C4-2B (cell line): ENCODE results near the gene UBE2Z.

Experiments used
- ZFX ChIP-seq: fragments of 450-650 bp; IDR thresholded peaks from 2 replicates; pipeline ENCODE4 v1.6.1; 2017
- TF ChIP-seq, protein P1 (sequence below): fragments of 450-650 bp; conservative IDR thresholded peaks from 2 replicates; pipeline ENCODE4 v1.5.1; 2017; ENCODE audit warnings: mild to moderate bottlenecking

- TF ChIP-seq, protein P1, sequence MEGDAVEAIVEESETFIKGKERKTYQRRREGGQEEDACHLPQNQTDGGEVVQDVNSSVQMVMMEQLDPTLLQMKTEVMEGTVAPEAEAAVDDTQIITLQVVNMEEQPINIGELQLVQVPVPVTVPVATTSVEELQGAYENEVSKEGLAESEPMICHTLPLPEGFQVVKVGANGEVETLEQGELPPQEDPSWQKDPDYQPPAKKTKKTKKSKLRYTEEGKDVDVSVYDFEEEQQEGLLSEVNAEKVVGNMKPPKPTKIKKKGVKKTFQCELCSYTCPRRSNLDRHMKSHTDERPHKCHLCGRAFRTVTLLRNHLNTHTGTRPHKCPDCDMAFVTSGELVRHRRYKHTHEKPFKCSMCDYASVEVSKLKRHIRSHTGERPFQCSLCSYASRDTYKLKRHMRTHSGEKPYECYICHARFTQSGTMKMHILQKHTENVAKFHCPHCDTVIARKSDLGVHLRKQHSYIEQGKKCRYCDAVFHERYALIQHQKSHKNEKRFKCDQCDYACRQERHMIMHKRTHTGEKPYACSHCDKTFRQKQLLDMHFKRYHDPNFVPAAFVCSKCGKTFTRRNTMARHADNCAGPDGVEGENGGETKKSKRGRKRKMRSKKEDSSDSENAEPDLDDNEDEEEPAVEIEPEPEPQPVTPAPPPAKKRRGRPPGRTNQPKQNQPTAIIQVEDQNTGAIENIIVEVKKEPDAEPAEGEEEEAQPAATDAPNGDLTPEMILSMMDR: no peak
- no peak for TF ChIP-seq ZFX
Observed at GRCh38 chr17:48925251-48925990, 17.2 kb downstream of the UBE2Z start.
